HL-60 (cell line): ENCODE results near the gene PPP1R11.

Experiments used
- DNase-seq, 2 experiments: peaks; one replicate each; pipeline ENCODE4 v3.0.0-alpha.2; 2010 to 2020; ENCODE audit warnings: low read depth in 1 of 2, low spot score in 1 of 2
- H3K27ac ChIP-seq: fragments of 250-450 bp; sonication (Bioruptor Pico); replicated peaks from 2 replicates; pipeline ENCODE4 v1.5.1; 2020; ENCODE audit warnings: mild to moderate bottlenecking, moderate library complexity
- H3K27me3 ChIP-seq: fragments of 250-450 bp; sonication (Bioruptor Pico); 2 replicates; pipeline ENCODE4 v1.5.1; 2021; ENCODE audit warnings: mild to moderate bottlenecking, moderate library complexity; ENCODE audit not compliant: insufficient read depth, poor library complexity, severe bottlenecking
- H3K4me3 ChIP-seq: replicated peaks from 2 replicates; pipeline ENCODE4 v1.5.1; 2011; ENCODE audit warnings: mild to moderate bottlenecking, control low read depth, low read length; ENCODE audit not compliant: insufficient read depth
- CTCF ChIP-seq: IDR thresholded peaks from one replicate; pipeline ENCODE4 v1.5.1; 2011; ENCODE audit warnings: low read length, control low read depth, inconsistent platforms; ENCODE audit not compliant: insufficient read depth
- GABPA ChIP-seq: IDR thresholded peaks from 2 replicates; pipeline ENCODE4 v1.6.1; 2012; ENCODE audit warnings: low read depth
- POLR2AphosphoS5 ChIP-seq: IDR thresholded peaks from 2 replicates; pipeline ENCODE4 v1.6.1; 2012; ENCODE audit warnings: low read depth
- REST ChIP-seq: IDR thresholded peaks from 2 replicates; pipeline ENCODE4 v1.6.1; 2012; ENCODE audit warnings: low read depth; ENCODE audit not compliant: insufficient replicate concordance
- SPI1 ChIP-seq: IDR thresholded peaks from 2 replicates; pipeline ENCODE4 v1.6.1; 2012; ENCODE audit warnings: low read depth, mild to moderate bottlenecking, borderline replicate concordance

Gene PPP1R11

GRCh38 chr6:30103872-30104179, 36.8 kb downstream of the PPP1R11 start:
- Histone ChIP-seq H3K27ac (no peak overlapping the region), H3K4me3 (no peak overlapping the region), H3K27me3 (peaks cover 41% of the 10 kb centered on the region)
- no peak for DNase-seq
- TF ChIP-seq POLR2AphosphoS5 = no peak
- no peak for TF ChIP-seq REST
- TF ChIP-seq SPI1 = no peak
- no peak for TF ChIP-seq GABPA
- TF ChIP-seq CTCF = no peak

GRCh38 chr6:30104661-30105060, 37.7 kb downstream of the PPP1R11 start:
- H3K27ac ChIP-seq = no peak overlapping the region
- DNase-seq = no peak
- no peak overlapping the region for H3K4me3 ChIP-seq
- H3K27me3 ChIP-seq = peaks cover 35% of the 10 kb centered on the region
- TF ChIP-seq REST (no peak), SPI1 (no peak), CTCF (no peak), POLR2AphosphoS5 (no peak), GABPA (no peak)

GRCh38 chr6:30111266-30111856, 44.4 kb downstream of the PPP1R11 start:
- Histone ChIP-seq H3K4me3 (no peak overlapping the region), H3K27ac (no peak overlapping the region), H3K27me3 (peaks cover 19% of the 10 kb centered on the region)
- TF ChIP-seq CTCF (no peak), GABPA (no peak), SPI1 (no peak), REST (no peak), POLR2AphosphoS5 (no peak)
- no peak for DNase-seq
